Measurements from ENCODE around the gene DIABLO.

DNA sequence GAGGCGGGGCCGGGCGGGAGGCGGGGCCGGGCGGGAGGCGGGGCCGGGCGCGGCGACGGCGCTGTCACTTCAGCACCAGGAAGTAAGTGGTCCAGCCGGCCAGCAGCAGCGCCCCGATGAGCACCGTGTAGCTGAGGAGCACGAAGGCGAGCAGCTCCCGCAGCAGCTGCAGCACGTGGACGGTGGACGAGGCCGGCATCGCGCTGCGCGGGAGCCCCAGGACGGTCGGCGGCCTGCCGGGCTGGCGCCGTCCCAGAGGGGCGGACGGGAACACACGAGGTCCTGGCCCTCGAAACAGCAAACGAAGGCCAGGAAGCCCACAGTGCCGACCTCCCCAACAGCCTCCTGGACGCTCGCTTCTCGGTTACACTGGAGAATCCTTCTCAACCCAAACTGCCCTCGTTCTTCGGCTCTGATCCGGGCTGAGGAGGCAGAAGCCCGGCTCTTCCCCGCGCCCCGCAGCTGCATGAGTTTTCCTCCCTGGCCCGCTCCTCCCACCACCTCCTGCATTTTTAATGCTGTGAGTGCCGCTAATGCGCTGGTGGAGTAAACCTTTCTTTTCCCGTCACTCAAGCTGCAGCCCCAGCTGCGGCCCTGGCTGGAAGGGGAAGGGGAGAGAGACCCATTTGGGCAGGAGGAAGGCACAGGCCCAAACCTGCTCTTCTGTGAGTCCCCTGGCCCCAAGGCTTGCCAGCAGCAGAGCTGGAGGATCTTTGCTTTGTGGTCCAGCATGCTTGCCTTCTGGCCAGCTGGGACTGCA is 694 bp upstream of the DIABLO start:
- TF ChIP-seq, protein P1, sequence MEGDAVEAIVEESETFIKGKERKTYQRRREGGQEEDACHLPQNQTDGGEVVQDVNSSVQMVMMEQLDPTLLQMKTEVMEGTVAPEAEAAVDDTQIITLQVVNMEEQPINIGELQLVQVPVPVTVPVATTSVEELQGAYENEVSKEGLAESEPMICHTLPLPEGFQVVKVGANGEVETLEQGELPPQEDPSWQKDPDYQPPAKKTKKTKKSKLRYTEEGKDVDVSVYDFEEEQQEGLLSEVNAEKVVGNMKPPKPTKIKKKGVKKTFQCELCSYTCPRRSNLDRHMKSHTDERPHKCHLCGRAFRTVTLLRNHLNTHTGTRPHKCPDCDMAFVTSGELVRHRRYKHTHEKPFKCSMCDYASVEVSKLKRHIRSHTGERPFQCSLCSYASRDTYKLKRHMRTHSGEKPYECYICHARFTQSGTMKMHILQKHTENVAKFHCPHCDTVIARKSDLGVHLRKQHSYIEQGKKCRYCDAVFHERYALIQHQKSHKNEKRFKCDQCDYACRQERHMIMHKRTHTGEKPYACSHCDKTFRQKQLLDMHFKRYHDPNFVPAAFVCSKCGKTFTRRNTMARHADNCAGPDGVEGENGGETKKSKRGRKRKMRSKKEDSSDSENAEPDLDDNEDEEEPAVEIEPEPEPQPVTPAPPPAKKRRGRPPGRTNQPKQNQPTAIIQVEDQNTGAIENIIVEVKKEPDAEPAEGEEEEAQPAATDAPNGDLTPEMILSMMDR (IDR thresholded peaks at IDR 0.05): no peak
- TF ChIP-seq SIN3A (IDR thresholded peaks at IDR 0.05; ENCODE audit: borderline replicate concordance, low read depth, low read length): peak; percentile 94; the same call in 1 of the 2 replicates
- no peak for TF ChIP-seq EZH2phosphoT487 (IDR thresholded peaks at IDR 0.05; ENCODE audit: borderline replicate concordance, low read depth)
- TF ChIP-seq CHD2 (IDR thresholded peaks at IDR 0.05; ENCODE audit: low read length, partially characterized antibody): no peak
- TF ChIP-seq, protein P2, sequence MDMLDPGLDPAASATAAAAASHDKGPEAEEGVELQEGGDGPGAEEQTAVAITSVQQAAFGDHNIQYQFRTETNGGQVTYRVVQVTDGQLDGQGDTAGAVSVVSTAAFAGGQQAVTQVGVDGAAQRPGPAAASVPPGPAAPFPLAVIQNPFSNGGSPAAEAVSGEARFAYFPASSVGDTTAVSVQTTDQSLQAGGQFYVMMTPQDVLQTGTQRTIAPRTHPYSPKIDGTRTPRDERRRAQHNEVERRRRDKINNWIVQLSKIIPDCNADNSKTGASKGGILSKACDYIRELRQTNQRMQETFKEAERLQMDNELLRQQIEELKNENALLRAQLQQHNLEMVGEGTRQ (IDR thresholded peaks at IDR 0.05; ENCODE audit: borderline replicate concordance, low read depth, low read length): no peak
